GM21423 (cell line): Measurements from ENCODE around the gene KRT77.
"Not testable (repeated sequence)": the region's sequence is repeated elsewhere in the genome, so short reads cannot be mapped to it uniquely, and the experiment has no call there.

Experiments
- ATAC-seq: cut with Tn5 transposase; IDR thresholded peaks from one replicate; pipeline ENCODE4 v1.9.1; 2021; ENCODE audit warnings: mild to moderate bottlenecking, moderate library complexity; ENCODE audit not compliant: unreplicated experiment

The KRT77 gene

DNA sequence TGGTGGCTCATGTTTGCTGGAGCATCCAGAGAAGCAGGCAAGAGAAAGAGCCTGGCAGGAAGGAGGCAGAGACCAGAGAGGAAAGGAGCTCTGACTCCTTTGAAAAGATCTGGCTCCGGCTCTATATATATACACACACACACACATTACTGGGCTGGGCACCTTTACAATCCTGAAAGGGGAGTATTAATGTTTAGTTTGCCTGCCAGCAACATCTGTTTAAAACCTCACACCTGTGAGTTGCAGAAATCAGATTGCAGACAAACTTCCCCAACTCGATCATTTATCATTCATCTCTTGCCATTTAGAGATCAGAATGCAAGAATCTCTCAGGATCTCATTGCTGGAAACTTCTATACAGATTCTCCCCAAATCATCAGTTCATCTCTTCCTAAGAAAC, at the start of gene KRT77:
KRT77 (minus strand) TSS at position 101 of the 400 bp plus-strand sequence; CDS start at position 11, 90 bp downstream.
- no peak for ATAC-seq

DNA sequence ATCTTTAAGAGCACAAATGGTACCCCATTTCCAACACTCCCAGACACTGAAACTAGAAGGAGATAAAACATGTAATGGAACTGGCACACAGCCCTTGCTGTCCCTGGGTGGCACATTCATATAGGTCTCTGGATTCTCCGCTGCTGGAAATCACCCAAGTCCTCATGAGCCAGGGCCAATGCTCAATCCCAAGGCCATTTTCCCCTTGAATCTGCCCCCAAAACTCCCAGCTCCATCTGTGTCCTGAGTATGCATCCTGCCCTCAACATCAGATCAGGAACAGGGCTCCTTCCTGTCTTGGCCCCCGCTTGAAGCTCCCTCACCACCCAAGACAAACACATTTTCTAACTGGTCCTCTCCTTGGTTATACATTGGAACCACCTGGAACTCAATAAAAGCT, 49.2 kb upstream of the KRT77 start:
- ATAC-seq = no peak

GRCh38 chr12:52751795-52752194, 48.5 kb upstream of the KRT77 start:
- no peak for ATAC-seq

DNA sequence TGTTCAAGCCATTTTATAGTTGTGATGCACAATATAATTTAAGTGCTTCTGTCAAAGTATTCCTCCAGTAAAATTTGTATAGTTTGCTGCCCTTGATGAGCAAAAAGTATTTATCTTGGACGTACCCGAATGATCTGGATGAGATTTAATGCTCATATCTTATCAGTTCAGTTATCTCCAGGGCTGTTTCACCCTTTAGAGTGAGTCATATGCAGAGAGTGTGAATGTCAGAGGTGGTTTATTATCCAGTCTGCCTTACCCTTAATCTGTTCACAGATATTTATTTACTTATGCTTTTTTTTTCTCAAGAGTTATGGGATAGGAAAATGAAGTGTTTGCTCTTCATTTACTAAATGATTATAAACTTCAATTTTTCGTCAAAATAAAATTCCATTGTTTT, 47.2 kb upstream of the KRT77 start:
- ATAC-seq = not testable (repeated sequence)

DNA sequence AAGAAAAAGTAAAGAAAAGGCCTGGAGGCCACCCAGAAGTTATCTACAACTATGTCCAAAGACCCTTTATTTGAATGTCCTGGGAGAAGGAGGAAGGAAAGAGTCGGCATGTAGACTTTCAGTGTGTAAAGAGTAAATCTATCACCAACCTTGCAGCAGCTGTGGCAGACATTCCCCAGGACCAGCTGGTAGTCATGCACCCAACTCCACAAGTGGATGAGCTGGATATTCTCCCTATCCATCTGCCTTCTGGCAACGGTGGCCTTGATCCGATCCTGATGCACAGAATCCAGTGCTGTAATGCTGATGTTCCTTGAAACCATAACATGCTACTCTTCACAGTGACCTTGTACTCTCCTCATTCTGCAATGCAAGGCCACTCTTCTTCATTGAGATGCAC, 46.5 kb upstream of the KRT77 start:
- ATAC-seq = no peak

DNA sequence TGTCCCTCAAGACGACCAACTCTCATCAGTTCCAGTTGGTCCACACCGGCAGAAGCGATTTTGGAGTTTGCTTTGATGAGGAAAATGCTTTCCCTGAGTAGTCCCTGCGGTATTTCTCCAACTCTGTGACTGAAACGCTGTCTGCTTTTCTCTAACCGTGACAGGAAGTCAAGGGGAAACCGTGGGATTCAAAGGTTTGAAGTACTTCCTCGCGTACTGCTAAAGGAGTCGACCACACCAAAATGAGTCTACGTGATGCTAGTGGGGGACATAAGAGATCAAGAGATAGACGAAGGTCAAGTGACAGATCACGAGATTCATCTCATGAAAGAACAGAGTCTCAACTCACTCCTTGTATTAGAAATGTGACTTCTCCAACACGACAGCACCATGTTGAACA, 45.3 kb upstream of the KRT77 start:
- no peak for ATAC-seq

DNA sequence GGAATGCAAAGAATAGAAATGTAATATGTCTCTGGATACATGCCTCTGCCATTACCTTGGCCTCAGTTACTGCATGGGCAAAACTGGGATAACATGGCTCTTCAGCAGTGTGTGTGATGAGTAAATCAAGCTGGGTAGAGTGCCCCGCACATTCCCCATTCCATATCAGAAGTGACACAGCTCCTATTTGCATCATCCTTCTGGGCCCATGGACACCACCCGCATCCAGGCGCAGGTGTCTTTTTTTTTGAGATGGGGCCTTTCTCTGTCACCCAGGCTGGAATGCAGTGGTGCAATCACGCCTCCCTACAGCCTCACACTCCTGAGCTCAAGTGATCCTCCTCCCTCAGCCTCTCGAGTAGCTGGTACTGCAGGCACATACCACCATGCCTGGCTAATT, 42.2 kb upstream of the KRT77 start:
- no peak for ATAC-seq

DNA sequence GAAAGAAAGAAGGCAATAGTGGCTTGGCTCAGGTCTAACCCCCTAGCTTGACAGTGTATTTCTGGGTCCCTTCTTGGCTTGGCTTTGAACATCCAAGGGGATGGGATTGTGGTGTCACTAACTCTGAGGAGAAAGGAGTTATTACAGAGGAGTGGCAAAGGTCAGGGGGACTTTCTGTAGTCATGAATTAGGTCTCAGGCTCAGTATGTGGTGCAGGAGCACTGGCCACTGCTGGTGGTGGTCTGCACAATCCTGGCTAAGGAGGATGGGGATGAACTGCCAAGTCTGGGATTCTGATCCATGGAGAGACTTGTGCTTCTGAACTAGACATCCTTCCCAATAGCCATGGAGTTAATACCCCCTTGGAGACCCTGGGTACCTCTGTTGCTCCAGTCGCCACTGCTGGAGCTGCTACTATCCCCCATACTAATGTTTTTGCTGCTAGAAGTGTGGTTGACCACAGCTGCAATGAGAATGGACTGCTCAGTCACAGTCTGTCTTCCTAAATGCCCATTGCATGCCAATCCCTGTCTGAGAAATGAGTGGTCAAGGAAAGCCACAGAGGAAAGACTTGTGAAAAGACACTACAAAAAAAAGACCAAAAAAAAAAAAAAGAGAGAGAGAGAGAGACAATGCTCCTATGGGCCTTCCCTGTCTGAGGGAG, 41.3 kb upstream of the KRT77 start:
- ATAC-seq = no peak

GRCh38 chr12:52742822-52743457, 39.6 kb upstream of the KRT77 start:
- no peak for ATAC-seq

GRCh38 chr12:52742196-52742580, 38.9 kb upstream of the KRT77 start:
- no peak for ATAC-seq

GRCh38 chr12:52741375-52742195, 38.3 kb upstream of the KRT77 start:
- ATAC-seq = no peak

DNA sequence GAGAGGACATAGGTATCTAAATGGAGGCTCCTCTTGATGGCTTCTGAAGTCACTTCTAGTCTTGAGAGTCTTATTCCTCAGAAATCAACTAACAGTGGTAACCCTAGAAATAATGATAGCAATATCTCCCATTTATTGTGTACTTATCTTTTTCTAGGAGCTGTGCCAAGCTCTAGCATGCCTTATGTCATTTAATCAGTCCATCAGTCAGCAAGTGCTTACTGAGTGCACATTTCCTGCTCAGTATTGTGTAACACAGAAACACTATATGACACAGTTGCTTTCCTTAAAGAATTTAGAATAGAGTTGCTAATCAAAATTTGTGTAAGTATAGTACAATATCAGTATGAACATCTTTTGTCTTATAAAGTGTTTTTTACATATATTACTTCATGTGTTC, 37.3 kb upstream of the KRT77 start:
- ATAC-seq = no peak

DNA sequence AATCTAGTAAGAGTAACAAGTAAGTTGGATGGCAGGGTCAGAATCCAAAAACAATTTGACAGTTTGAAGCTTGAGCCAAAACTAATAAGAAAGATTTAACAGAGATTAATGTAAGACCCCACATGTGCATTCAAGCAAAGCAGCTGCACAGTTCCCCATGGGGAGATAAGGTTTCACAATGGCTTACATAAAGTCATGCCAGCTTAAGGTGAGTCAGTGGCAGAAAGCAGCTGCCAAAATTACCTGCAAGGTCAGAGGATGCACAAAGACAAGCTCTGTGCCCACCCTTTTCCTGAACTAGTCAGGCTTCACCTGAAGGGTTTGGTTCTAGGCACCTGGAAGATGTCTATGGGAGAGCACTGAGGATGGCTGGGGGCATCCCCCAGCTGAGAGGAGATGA, 36.6 kb upstream of the KRT77 start:
- no peak for ATAC-seq

- no peak for ATAC-seq
These were observed 32.7 kb upstream of the KRT77 start for GRCh38 chr12:52735816-52736632.

GRCh38 chr12:52735106-52735505, 31.8 kb upstream of the KRT77 start:
- ATAC-seq = no peak

- ATAC-seq = no peak
These were observed 27.5 kb upstream of the KRT77 start for GRCh38 chr12:52730793-52731192.

- ATAC-seq = no peak
These were observed 27.1 kb upstream of the KRT77 start for GRCh38 chr12:52730383-52730782.

DNA sequence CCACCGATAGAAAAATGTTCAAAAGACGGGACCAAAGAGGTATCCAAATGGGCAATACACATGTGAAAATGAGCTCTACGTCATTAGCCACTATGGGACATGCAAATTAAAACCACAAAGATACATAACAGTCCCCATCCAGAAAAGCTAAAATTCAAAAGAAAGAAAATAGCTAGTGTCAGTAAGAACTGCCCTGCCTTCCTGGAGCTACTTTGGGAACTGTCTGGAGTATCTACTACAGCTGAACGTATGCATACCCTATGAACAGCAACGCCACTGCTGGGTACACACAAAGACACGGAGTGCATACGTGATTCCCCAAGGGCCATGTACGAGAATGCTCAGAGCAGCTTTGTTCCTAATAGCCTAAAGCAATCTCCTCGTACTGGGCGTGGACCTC, 25.8 kb upstream of the KRT77 start:
- no peak for ATAC-seq

DNA sequence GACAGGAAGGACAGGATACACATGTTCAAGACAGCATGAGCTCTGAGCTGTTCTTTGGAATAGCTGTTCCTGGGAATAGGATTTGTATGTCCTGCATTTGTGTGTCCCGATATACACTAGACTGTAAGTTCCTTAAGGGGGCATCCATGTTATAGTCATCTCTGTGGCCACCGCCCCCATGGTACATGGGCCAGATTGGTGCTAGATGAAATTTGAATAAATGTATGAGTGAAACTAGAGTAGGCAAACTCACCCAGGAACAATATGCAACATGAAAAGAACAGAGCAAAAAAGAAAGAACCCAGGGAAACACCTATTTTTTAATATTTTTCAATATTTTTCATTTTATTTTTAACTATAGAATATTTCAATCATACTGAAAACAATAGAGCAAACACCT, 25.1 kb upstream of the KRT77 start:
- ATAC-seq = no peak

GRCh38 chr12:52727037-52727436, 23.7 kb upstream of the KRT77 start:
- ATAC-seq = no peak

DNA sequence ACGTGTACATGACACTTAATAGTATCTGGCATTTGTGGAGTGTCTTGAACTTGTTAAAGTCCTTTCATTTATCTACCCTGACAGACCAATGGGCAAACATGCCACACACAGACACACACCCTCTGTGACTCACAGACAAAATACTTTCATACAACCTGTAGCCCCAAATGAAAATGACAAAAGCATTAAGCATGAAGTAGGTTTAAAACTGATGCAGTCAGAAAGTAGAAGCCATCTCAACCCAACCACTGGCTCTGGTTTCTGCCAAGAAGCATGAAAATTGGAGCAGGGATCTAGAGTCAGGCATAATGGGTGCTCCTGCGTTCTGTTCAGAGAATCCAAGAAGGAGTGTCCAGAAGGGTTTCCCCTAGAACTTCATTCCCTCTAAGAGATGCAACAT, 23.1 kb upstream of the KRT77 start:
- ATAC-seq = no peak
